Measurements from ENCODE around the gene MIA2. TPM values are rescaled to one million over a fixed set of nuclear protein-coding genes. Genes with fewer than 3 reads are reported as not detected.
A peak's percentile ranks its signal among the peaks of the same experiment; 100 is the strongest.

The MIA2 gene
- total RNA-seq, 1 experiment from 2014 or later: 11.8 TPM

DNA sequence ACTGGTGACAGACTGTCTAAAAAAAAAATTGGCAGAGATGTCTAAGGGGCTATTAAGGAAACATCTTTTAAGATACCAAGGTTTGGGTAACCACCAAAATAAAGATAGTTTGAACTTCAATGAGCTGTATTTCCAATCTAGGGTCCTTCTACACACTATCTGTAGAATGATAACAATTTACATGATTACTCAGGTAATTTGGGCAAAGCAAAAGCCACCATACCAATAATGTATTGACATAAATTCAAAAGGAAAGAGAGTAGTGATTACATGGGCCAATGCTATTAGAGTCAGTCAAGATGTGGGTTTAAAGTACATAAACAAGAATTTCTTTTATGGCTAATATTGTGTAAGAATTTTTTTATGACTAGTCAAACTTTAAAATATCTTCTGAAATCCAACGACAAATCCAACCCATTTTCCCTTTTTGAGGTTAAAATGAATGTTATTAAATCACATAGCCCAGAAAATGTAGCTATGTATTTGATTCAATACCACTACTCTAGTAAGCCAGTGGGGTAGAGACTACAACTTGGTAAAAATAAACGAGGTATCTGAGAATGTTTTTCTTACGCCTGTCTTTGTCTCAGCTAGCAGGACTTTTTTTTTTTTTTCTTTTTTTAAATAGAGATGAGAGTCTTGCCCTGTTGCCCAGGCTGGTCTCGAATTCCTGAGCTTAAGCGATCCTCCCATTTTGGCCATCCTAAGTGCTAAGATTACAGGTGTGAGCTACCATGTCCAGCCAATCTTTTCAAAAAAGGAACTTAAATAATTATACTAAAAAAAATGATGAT is 48.3 kb upstream of the MIA2 start:
- Histone ChIP-seq H3K4me3 (ENCODE audit: low read length) (no peak overlapping the region), H3K79me2 (ENCODE audit: low read length) (peaks cover 12% of the 10 kb centered on the region), H3K4me2 (ENCODE audit: low read length) (no peak overlapping the region), H4K20me1 (ENCODE audit: low read length) (peaks cover 18% of the 10 kb centered on the region; the same call in 1 of the 2 replicates), H3K4me1 (ENCODE audit: insufficient read depth, low read length) (peaks cover 12% of the 10 kb centered on the region), H3K36me3 (ENCODE audit: low read depth, low read length) (peaks cover 35% of the 10 kb centered on the region), H3K9me3 (ENCODE audit: low read length) (no peaks in the 10 kb centered on the region), H3K27ac (ENCODE audit: low read length) (no peak overlapping the region), H3K9me2 (replicated peaks; ENCODE audit: low read length) (no peaks in the 10 kb centered on the region), H3K27me3 (ENCODE audit: low read length) (no peaks in the 10 kb centered on the region), H3K9ac (ENCODE audit: low read length) (no peak overlapping the region), H2AFZ (ENCODE audit: low read length) (no peak overlapping the region), H3F3A (ENCODE audit: low read length, unreplicated experiment) (peaks cover 35% of the 10 kb centered on the region)
- POLR2A ChIA-PET (ENCODE audit: unreplicated experiment): interaction anchor here (0.5 kb wide), 1 partner anchor 95 kb away, joined by 3 read pairs; no protein-coding TSS in a partner anchor
- TF ChIP-seq, protein P1, sequence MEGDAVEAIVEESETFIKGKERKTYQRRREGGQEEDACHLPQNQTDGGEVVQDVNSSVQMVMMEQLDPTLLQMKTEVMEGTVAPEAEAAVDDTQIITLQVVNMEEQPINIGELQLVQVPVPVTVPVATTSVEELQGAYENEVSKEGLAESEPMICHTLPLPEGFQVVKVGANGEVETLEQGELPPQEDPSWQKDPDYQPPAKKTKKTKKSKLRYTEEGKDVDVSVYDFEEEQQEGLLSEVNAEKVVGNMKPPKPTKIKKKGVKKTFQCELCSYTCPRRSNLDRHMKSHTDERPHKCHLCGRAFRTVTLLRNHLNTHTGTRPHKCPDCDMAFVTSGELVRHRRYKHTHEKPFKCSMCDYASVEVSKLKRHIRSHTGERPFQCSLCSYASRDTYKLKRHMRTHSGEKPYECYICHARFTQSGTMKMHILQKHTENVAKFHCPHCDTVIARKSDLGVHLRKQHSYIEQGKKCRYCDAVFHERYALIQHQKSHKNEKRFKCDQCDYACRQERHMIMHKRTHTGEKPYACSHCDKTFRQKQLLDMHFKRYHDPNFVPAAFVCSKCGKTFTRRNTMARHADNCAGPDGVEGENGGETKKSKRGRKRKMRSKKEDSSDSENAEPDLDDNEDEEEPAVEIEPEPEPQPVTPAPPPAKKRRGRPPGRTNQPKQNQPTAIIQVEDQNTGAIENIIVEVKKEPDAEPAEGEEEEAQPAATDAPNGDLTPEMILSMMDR (conservative IDR thresholded peaks at IDR 0.05; ENCODE audit: low read depth, low read length): no peak
- no peak for TF ChIP-seq EZH2phosphoT487 (IDR thresholded peaks at IDR 0.05; ENCODE audit: borderline replicate concordance, low read length)
- TF ChIP-seq EZH2 (IDR thresholded peaks at IDR 0.05; ENCODE audit: low read length, unreplicated experiment): no peak
- intact Hi-C loops (cut with micrococcal nuclease): no loop called here
- ATAC-seq: no peak
- no TSS peak for BruUV-seq (replicated peaks)
- CTCF ChIA-PET: no interaction called here
- DNase-seq: no peak

DNA sequence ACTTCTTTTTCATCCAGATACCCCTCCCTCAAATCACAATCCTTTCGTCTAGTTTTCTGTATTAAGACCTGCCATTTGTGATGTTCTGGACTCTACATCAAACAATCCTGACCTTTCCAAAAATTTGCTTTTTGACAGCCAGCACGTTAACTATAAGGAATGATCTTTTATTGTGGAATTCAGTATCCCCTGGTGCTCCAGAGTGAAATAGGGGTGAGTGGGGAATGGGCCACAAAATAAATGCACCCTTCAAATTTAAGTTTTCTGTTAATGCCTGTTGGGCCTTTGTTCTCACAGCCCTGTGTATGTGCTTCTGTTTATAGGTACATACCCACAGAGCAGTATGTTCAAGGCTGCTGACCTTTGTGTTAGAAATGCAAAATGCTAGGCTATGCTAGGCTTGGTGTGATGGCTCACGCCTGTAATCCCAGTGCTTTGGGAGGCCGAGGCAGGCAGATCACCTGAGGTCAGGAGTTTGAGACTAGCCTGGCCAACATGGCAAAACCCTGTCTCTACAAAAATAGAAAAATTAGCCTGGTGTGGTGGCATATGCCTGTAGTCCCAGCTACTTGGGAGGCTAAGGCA is 46.7 kb upstream of the MIA2 start:
- Histone ChIP-seq H3F3A (ENCODE audit: low read length, unreplicated experiment) (peaks cover 26% of the 10 kb centered on the region), H3K4me2 (ENCODE audit: low read length) (no peak overlapping the region), H2AFZ (ENCODE audit: low read length) (no peak overlapping the region), H4K20me1 (ENCODE audit: low read length) (peaks cover 7% of the 10 kb centered on the region; the same call in 1 of the 2 replicates), H3K27ac (ENCODE audit: low read length) (no peak overlapping the region), H3K9me3 (ENCODE audit: low read length) (no peaks in the 10 kb centered on the region), H3K9me2 (replicated peaks; ENCODE audit: low read length) (no peaks in the 10 kb centered on the region), H3K4me3 (ENCODE audit: low read length) (no peak overlapping the region), H3K36me3 (ENCODE audit: low read depth, low read length) (peaks cover 19% of the 10 kb centered on the region), H3K9ac (ENCODE audit: low read length) (no peak overlapping the region), H3K27me3 (ENCODE audit: low read length) (no peaks in the 10 kb centered on the region), H3K79me2 (ENCODE audit: low read length) (no peaks in the 10 kb centered on the region), H3K4me1 (ENCODE audit: insufficient read depth, low read length) (peaks cover 12% of the 10 kb centered on the region)
- BruUV-seq (replicated peaks): no TSS peak
- DNase-seq (no peak), ATAC-seq (0 out of 2 replicates have a peak, but pooled peaks have one; percentile 6)
- POLR2A ChIA-PET (ENCODE audit: unreplicated experiment): no interaction called here
- no peak for TF ChIP-seq EZH2phosphoT487 (IDR thresholded peaks at IDR 0.05; ENCODE audit: borderline replicate concordance, low read length)
- TF ChIP-seq EZH2 (IDR thresholded peaks at IDR 0.05; ENCODE audit: low read length, unreplicated experiment): no peak
- TF ChIP-seq, protein P1 (conservative IDR thresholded peaks at IDR 0.05; ENCODE audit: low read depth, low read length): no peak
- CTCF ChIA-PET: no interaction called here
- intact Hi-C loops (cut with micrococcal nuclease): no loop called here

All from PC-3 (cell line).